Measurements from ENCODE around the gene ADAP2.

DNA sequence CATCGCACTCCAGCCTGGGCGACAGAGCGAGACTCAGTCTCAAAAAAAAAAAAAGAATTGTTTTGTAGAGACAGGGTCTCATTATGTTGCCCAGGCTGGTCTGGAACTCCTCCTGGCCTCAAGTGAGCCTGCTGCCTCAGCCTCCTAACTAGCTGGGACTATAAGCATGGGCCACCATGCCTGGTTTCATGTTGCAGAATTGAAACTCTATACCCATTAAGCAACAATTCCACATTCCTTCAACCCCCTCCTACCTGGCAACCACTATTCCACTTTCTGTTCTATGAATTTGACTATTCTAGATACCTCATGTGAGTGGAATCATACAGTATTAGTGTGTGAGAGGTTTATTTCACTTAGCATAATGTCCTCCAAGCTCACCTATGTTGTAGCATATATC, 73.6 kb downstream of the ADAP2 start:
- no peak for TF ChIP-seq POLR2AphosphoS5 (IDR thresholded peaks at IDR 0.05; ENCODE audit: borderline replicate concordance, low read depth, low read length)
- TF ChIP-seq EZH2 (IDR thresholded peaks at IDR 0.05), result no peak
